Activated T-cell treated with anti-CD3 and anti-CD28 coated beads, Interleukin-2, amount 50 U/mL, for 48 hours (primary cell): ENCODE measurements around the gene PTPRCAP.

Source experiments
- DNase-seq, 2 experiments: peaks; one replicate each; pipeline ENCODE4 v3.0.0-alpha.2; 2020

PTPRCAP gene

DNA sequence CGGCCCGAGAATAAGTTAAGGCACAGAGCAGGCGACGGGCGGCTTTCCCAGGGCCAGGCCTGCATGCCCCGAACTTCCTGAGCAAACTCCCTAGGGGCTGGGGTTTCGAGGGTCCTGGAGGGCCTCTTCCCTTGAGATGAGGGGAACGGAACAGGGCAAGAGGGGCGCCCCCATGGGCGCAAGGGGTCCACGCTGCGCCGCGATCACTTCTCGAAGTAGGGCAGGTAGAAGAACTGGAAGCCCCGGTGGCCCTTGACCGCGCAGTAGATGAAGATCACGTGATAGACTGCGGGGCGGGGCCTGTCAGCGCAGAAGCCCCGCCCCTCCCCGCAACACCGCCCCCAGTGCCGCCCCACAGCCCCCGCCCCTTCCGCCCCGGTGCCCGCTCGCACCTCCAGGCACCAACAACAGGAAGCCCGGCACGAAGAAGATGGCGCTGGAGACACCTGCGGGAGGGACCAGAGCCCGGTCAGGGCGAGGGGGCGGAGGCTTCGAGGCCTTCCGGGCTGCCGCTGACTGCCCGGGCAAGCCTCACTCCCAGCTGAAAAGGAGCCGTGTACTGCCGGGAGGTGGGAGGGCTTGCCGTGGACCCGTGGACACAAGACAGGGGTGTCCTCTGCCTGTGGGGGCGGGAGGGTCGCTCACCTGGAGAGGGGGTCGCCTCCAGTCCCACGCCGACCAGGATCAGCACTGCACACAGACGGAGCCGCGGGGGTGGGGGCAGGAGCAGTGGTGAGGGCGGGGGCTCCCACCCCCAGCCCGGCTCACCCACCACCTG is 27.1 kb upstream of the PTPRCAP start:
- DNase-seq, result peak; percentile 92 to 94

GRCh38 chr11:67463680-67464410 is 26.4 kb upstream of the PTPRCAP start:
- DNase-seq, result no peak

DNA sequence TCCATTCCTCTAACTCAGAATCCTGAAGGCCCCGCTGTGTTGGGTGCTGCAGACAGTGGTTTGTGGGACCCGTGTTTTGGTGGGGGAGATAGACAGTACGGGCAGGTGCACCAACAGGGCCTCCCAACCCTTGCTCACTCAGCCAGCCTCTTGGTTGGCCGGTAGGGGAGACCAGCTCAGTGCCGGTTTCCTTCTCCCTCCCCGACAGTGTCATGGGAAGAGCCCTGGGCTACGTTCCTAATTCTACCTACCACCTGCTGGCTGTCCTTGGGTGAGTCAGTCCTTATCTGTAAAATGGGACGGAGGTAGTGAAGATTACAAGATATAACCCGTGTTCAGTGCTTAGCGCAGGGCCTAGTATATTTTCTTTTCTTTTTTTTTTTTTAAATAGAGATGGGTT is 25.7 kb upstream of the PTPRCAP start:
- no peak for DNase-seq

GRCh38 chr11:67458266-67458665 is 20.8 kb upstream of the PTPRCAP start:
- no peak for DNase-seq

- DNase-seq, result no peak
Measured at GRCh38 chr11:67457453-67457852, 20.0 kb upstream of the PTPRCAP start.

DNA sequence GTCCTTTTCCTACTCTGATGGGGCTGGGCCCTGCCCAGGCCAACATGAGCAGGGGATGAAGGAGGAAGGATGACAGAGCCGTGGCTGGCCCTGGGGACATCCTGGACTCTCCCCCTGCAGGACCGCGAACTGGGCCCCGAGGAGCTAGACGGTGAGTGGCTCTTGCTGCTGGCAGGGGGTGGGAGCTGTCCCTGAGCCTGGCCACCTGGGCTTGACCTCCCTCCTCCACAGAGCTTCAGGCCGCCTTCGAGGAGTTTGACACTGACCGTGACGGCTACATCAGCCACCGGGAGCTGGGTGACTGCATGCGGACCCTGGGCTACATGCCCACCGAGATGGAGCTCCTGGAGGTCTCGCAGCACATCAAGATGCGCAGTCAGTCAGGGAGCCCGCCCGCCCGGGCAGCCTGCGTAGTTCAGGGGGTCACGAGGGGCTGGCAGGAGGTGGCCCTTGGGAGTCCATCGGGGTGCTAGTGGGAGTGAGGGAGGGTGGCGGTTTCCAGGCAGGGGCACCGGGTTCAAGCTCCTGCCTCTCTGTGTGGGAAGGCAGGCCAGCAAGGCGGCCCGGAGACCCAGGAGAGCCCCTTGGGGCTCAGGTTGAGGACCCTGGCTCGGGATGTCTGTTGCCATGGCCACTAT is 18.7 kb upstream of the PTPRCAP start:
- no peak for DNase-seq

DNA sequence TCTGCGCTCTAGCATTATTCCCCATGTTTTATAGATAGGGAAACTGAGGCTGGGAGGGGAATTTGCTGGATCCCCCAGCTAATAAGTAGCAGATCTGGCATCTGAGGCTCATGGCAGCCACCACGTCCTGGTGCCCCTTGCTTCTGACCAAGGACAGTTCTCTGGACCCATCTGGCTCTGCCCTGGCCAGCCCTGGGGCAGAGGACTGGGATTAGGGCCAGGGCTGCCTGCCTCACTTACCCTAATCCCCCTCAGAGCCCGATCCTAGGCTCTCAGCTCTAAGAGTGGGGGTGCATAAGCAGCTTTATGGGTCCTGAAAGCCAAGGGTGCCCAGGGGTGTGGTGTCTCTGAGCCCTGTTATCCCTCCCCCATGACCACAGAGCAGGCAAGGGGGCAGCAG is 17.6 kb upstream of the PTPRCAP start, which contains the start of gene CABP4:
Gene CABP4 (plus strand): TSS at position 301 of the 400 bp plus-strand sequence. CDS start 70 bp downstream, at position 371.
- no peak for DNase-seq

DNA sequence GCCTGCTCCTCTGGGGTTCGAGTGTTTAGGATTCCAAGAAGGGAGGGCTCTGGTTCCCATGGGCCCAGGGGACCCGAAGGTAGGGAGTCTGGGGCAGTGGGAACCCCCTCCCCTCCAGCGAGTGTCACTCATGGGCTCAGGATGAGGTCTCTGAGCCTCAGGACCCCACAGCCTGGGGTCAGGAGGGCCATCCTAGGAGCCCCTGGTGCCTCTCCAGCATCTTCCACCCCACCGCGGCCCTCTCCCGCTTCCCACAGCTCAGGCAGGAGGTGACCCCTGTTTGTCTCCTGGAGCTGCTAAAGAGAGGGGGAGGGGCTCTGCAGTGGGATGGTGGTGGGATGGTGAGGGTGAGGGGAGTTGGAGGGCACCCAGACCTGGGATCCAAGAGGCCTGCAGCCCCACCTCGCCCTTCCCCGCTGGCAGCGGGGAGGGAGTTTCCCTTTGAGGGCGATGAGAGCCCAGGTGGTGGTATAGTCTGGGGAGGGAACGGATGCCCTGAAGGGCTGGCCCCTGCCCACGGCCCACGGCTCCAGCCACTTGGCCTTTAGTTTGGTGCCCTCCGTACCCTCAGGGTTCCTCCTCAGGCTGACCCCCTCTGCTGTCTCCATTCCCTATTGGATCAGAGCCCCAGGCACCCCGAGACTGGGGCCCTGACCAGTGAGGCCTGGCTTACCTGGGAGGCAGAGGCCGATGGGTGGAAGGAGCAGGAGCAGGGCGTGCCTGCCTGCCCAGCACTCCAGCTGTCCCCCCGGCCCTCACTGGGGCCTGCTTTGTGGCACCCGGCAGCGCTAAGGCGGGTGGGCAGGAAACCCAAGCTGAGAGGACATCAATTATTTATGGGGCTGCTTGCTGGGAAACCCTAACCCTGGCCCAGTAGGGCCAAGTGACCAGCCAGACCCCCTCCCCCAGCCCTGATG is 16.6 kb upstream of the PTPRCAP start:
- DNase-seq, result no peak

DNA sequence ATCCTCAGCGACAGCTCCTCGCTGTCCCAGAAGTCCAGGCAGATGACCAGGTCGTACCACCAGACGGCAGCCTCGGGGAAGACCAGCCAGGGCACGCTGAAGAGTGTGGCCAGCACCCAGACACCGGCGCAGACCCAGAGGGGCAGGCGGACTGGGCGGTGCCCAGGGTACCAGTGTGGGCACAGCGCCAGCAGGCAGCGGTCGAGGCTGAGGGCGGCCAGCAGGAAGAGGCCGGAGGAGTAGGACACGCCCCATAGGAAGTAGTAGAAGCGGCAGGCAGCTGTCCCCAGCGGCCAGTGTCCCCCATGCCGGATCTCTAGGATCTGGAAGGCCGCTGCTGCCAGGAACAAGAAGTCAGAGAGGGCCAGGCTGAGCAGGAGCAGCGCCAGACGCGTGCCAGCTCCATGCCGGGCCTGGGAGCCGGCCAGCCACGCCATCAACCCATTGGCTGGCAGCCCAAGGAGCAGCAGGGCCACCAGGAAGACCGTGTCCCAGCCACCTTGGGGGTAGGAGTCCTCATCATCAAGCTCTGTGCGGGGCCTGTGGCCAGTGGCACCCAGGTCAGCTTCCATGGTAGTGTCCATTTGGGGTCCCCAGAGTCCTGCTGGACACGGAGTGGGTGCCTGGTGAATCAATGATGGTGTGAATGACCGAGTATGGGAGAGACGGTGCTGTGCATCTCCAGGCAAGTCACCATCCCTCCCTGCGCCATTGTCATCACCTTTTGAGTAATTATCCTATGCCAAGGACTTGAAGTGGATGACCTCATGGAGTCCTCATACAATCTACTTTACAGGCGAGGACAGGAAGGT is 14.9 kb upstream of the PTPRCAP start, which contains the start of gene GPR152:
Gene GPR152 (minus strand): TSS at position 589 of the 812 bp plus-strand sequence. CDS start 5 bp downstream, at position 584.
- DNase-seq, result no peak

- no peak for DNase-seq
Measured at GRCh38 chr11:67451658-67451976, 14.1 kb upstream of the PTPRCAP start.

DNA sequence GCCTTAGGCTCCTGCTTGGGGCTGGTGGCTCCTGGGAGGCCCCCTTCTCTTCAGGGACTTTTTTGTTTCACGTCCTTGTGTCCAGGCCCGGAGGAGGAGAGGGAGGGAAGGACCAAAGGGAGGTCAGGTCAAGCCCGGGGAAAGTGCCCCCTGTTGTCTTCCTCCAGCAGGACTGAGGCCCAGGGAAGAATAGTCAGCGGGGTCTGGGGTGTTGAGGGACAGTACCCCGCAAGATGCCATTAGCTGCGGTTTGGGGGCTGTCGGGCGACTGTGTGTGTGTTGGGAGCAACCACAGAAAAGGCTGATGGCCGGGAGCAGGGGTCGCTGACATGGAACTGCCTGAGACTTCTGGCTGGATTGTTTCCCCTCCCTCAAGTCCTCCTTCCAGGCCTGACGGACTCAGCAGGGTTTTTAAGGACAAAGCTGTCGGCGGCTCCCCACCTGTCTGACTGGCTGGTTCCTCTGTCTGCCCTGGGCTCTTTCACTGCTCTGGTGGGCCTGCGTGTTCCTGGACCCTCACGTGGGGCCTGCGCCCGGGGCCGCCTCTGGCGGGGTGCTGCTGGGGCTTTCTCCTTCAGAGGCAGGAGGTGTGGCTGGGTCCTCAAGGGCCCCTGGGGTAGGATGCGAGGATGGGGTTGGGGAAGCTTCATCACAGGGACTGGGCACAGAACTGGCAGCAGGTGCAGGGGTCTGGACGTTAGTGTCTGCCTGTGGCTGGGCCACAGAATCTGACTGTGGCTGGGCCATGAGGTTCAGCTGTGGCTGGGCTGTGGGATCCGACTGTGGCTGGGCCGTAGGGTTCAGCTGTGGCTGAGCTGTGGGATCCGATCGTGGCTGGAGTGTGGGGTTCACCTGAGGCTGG is 13.5 kb upstream of the PTPRCAP start:
- no peak for DNase-seq

GRCh38 chr11:67449116-67449844 is 11.8 kb upstream of the PTPRCAP start:
- no peak for DNase-seq

DNA sequence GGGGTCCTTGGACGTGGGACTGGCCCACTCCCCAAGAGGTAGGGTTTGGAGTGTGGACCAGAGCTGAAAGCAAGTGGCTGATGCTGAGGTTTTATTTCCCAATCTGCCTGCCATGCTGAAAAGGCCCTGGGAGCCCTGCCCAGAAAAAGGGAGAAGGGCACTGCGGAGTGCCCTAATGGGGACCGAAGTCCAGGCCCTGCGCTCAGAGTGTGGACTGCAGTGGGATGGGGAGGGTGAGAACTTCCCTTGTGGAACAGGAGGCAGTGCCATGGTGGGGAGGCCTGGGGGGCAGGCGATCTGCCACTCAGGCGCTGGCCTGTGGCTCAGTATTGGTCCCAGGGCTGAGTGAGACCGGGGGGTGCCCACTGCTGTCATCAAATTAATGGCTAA is 10.7 kb upstream of the PTPRCAP start:
- no peak for DNase-seq

DNA sequence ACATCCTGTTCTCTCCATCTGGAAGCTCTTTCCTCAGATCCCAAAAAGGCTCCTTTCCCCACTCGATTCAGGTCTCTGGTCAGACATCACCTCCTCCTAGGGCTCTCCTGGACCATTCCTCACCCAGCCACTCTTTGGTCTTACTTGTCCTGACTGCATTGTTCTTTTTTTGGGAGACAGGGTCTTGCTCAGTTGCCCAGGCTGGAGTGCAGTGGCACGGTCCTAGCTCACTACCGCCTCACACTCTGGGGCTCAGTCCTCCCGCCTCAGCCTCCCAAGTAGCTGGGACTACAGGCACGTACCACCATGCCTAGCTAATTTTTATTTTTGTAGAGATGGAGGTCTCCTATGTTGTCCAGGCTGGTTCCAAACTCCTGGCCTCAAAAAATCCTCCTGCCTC is 8.0 kb upstream of the PTPRCAP start:
- DNase-seq, result no peak

GRCh38 chr11:67442504-67443404 is 5.3 kb upstream of the PTPRCAP start:
- DNase-seq, result peak in 1 of 2 experiments; percentile 26

DNA sequence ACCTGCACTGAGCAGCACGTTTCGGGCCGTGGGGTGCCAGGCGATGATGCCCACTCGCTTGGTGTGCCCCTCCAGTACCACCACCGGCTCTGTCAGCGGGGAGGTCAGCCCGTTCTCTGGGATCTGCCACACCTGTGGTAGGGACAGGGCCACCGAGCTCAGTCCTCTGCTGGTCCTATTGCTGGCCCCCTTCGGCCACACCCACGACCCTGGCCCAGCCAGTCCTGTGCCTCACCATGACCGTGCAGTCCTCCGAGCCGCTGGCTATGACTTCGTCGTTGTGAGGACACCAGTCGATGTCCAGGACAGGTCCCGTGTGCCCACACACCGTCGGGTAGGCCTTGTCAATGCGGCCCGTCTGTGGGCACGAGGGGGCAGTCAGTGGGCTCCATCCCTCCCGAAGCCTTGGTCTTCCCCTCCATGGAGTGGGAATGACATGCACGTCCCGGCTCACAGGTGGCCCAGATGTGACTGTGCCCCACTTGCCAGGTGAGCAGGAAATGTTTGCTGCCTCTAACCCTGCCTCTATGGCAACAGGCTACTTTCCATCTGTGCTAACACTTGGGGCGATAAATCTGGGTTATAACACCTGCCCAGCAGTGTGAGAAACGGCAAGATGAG is 4.4 kb upstream of the PTPRCAP start:
- peak in 1 of 2 experiments; percentile 33 for DNase-seq

- peak in 1 of 2 experiments; percentile 41 for DNase-seq
Measured at GRCh38 chr11:67441098-67441563, 3.6 kb upstream of the PTPRCAP start.
